Dedifferentiated amniotic fluid mesenchymal stem cell (primary cell): ENCODE results near the gene TMF1.

Experiments
- DNase-seq: peaks from one replicate; pipeline ENCODE4 v3.0.0-alpha.2; 2016; ENCODE audit errors: extremely low spot score

Gene TMF1

GRCh38 chr3:68984011-68984530 lies 68.1 kb downstream of the TMF1 start:
- no peak for DNase-seq

GRCh38 chr3:68977486-68978167 lies 74.5 kb downstream of the TMF1 start:
- DNase-seq, result no peak

- DNase-seq, result no peak
These were observed 77.4 kb downstream of the TMF1 start for GRCh38 chr3:68974711-68975110.

GRCh38 chr3:68973639-68974038 lies 78.5 kb downstream of the TMF1 start:
- no peak for DNase-seq

- peak; percentile 42 for DNase-seq
These were observed 79.7 kb downstream of the TMF1 start for GRCh38 chr3:68972358-68972979.
